HEK293 (cell line): ENCODE results near the gene PJA2.

Experiments
- CTCF ChIA-PET: fragments of 350-600 bp; formaldehyde crosslinking; extraction: SDS; loops from one replicate; lab custom pipeline; 2021; ENCODE audit warnings: antibody characterized with exemption; lab: Yijun Ruan, JAX
- POLR2A ChIA-PET: fragments of 300-600 bp; formaldehyde crosslinking; extraction: SDS; loops from one replicate; lab custom pipeline; 2020; ENCODE audit warnings: antibody characterized with exemption, inconsistent platforms; lab: Yijun Ruan, JAX
- H3K27ac ChIP-seq: fragments of 200-500 bp; sonication (Bioruptor generic); 2 replicates; pipeline ENCODE4 v1.5.1; 2014; ENCODE audit warnings: low read depth, low read length, control low read depth, inconsistent platforms; ENCODE audit errors: extremely low read depth
- H3K36me3 ChIP-seq, 2 experiments: fragments of 200-500 bp in 1 of 2; sonication (Bioruptor generic) in 1 of 2; 1 replicate in 1 of 2; 2 replicates in 1 of 2; pipeline ENCODE4 v1.5.1; 2014 to 2017; ENCODE audit warnings: inconsistent platforms in 2 of 2, low read length in 2 of 2; ENCODE audit not compliant: control insufficient read depth in 2 of 2, insufficient read depth in 1 of 2
- H3K4me1 ChIP-seq: fragments of 200-500 bp; sonication (Bioruptor generic); 2 replicates; pipeline ENCODE4 v1.5.1; 2014; ENCODE audit warnings: mild to moderate bottlenecking, low read length, inconsistent platforms; ENCODE audit not compliant: control insufficient read depth, insufficient read depth
- H3K4me3 ChIP-seq: 2 replicates; pipeline ENCODE4 v1.5.1; 2011; ENCODE audit warnings: low read depth, mild to moderate bottlenecking, control low read depth, low read length, moderate library complexity
- H3K9me3 ChIP-seq: fragments of 200-500 bp; sonication (Bioruptor generic); 2 replicates; pipeline ENCODE4 v1.5.1; 2014; ENCODE audit warnings: low read depth, low read length, inconsistent platforms; ENCODE audit not compliant: control insufficient read depth, insufficient read depth
- OVOL3 ChIP-seq: fragments of 450-650 bp; formaldehyde crosslinking; IDR thresholded peaks from 2 replicates; pipeline ENCODE4 v1.5.1; 2016; ENCODE audit warnings: missing biosample characterization, missing genetic modification characterization
- SCRT2 ChIP-seq: fragments of 450-650 bp; formaldehyde crosslinking; IDR thresholded peaks from 2 replicates; pipeline ENCODE4 v1.5.1; 2016; ENCODE audit warnings: missing biosample characterization, missing genetic modification characterization
- ZFP69B ChIP-seq: fragments of 450-650 bp; formaldehyde crosslinking; IDR thresholded peaks from 2 replicates; pipeline ENCODE4 v1.5.1; 2016; ENCODE audit warnings: missing biosample characterization, missing genetic modification characterization
- ZNF132 ChIP-seq: fragments of 450-650 bp; formaldehyde crosslinking; IDR thresholded peaks from 2 replicates; pipeline ENCODE4 v1.5.1; 2017; ENCODE audit warnings: missing biosample characterization, missing genetic modification characterization, borderline replicate concordance
- ZNF324 ChIP-seq: fragments of 450-650 bp; formaldehyde crosslinking; IDR thresholded peaks from 2 replicates; pipeline ENCODE4 v1.5.1; 2016; ENCODE audit warnings: missing biosample characterization, missing genetic modification characterization
- ZNF433 ChIP-seq: fragments of 450-650 bp; formaldehyde crosslinking; IDR thresholded peaks from 2 replicates; pipeline ENCODE4 v1.5.1; 2016; ENCODE audit warnings: missing biosample characterization, missing genetic modification characterization, low read depth
- ZNF529 ChIP-seq: fragments of 450-650 bp; formaldehyde crosslinking; IDR thresholded peaks from 2 replicates; pipeline ENCODE4 v1.5.1; 2017; ENCODE audit warnings: missing genetic modification characterization, missing biosample characterization; ENCODE audit not compliant: insufficient replicate concordance
- ZNF785 ChIP-seq: fragments of 450-650 bp; formaldehyde crosslinking; IDR thresholded peaks from 2 replicates; pipeline ENCODE4 v1.5.1; 2016; ENCODE audit warnings: missing biosample characterization, missing genetic modification characterization
- TF ChIP-seq, protein P1 (sequence below): fragments of 450-650 bp; formaldehyde crosslinking; IDR thresholded peaks from 2 replicates; pipeline ENCODE4 v1.5.1; 2016; ENCODE audit warnings: missing biosample characterization, missing genetic modification characterization
- TF ChIP-seq, protein P2 (sequence below): fragments of 450-650 bp; formaldehyde crosslinking; IDR thresholded peaks from 2 replicates; pipeline ENCODE4 v1.5.1; 2016; ENCODE audit warnings: missing biosample characterization, missing genetic modification characterization, borderline replicate concordance
- TF ChIP-seq, protein P3 (sequence below): fragments of 450-650 bp; formaldehyde crosslinking; IDR thresholded peaks from 2 replicates; pipeline ENCODE4 v1.5.1; 2016; ENCODE audit warnings: missing biosample characterization, missing genetic modification characterization

The PJA2 gene

DNA sequence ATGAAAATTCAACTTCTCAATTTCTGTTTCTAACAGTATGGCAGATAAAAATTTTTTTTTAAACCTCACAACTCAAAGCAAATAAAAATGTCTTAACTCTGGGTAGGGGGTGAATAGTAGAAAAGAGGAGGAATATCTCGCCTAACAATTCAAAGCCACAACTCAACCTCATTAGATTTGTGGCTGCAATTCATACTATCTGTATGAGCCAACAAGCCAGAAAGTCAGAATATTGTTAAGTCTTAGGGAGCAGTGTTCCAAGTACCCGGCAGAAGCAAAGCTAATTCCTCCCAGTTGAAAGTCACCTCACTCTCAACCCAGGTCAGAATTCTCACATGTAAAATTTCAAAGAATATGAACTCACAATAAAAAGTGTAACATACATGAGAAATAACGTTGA, 15.0 kb downstream of the PJA2 start:
- ChIA-PET POLR2A (interaction anchor here (1.0 kb wide), 1 partner anchor 16 kb away, joined by 3 read pairs; no protein-coding TSS in a partner anchor), CTCF (no interaction called here)
- peaks cover 7% of the 10 kb centered on the region; the same call in 1 of the 2 replicates for H3K4me1 ChIP-seq
- no peaks in the 10 kb centered on the region for H3K36me3 ChIP-seq
- H3K9me3 ChIP-seq, result no peaks in the 10 kb centered on the region
- TF ChIP-seq, protein P1, sequence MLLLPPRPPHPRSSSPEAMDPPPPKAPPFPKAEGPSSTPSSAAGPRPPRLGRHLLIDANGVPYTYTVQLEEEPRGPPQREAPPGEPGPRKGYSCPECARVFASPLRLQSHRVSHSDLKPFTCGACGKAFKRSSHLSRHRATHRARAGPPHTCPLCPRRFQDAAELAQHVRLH (tag by site-specific recombination), result no peak
- TF ChIP-seq, protein P2, sequence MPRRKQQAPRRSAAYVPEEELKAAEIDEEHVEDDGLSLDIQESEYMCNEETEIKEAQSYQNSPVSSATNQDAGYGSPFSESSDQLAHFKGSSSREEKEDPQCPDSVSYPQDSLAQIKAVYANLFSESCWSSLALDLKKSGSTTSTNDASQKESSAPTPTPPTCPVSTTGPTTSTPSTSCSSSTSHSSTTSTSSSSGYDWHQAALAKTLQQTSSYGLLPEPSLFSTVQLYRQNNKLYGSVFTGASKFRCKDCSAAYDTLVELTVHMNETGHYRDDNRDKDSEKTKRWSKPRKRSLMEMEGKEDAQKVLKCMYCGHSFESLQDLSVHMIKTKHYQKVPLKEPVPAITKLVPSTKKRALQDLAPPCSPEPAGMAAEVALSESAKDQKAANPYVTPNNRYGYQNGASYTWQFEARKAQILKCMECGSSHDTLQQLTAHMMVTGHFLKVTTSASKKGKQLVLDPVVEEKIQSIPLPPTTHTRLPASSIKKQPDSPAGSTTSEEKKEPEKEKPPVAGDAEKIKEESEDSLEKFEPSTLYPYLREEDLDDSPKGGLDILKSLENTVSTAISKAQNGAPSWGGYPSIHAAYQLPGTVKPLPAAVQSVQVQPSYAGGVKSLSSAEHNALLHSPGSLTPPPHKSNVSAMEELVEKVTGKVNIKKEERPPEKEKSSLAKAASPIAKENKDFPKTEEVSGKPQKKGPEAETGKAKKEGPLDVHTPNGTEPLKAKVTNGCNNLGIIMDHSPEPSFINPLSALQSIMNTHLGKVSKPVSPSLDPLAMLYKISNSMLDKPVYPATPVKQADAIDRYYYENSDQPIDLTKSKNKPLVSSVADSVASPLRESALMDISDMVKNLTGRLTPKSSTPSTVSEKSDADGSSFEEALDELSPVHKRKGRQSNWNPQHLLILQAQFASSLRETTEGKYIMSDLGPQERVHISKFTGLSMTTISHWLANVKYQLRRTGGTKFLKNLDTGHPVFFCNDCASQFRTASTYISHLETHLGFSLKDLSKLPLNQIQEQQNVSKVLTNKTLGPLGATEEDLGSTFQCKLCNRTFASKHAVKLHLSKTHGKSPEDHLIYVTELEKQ (tag by site-specific recombination), result no peak
- TF ChIP-seq ZNF433 (tag by site-specific recombination) (no peak), ZFP69B (tag by site-specific recombination) (no peak)
- TF ChIP-seq, protein P3, sequence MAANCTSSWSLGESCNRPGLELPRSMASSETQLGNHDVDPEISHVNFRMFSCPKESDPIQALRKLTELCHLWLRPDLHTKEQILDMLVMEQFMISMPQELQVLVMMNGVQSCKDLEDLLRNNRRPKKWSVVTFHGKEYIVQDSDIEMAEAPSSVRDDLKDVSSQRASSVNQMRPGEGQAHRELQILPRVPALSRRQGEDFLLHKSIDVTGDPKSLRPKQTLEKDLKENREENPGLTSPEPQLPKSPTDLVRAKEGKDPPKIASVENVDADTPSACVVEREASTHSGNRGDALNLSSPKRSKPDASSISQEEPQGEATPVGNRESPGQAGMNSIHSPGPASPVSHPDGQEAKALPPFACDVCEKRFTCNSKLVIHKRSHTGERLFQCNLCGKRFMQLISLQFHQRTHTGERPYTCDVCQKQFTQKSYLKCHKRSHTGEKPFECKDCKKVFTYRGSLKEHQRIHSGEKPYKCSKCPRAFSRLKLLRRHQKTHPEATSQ, result no peak
- H3K27ac ChIP-seq, result no peak overlapping the region
- no peak overlapping the region for H3K4me3 ChIP-seq

GRCh38 chr5:109390188-109390587, 19.6 kb downstream of the PJA2 start:
- no peaks in the 10 kb centered on the region for H3K36me3 ChIP-seq
- H3K27ac ChIP-seq, result no peak overlapping the region
- no peaks in the 10 kb centered on the region for H3K9me3 ChIP-seq
- CTCF ChIA-PET, result no interaction called here
- no peak overlapping the region for H3K4me3 ChIP-seq
- POLR2A ChIA-PET, result no interaction called here
- H3K4me1 ChIP-seq, result no peaks in the 10 kb centered on the region
- TF ChIP-seq ZNF529 (no peak), OVOL3 (tag by site-specific recombination) (no peak)
- TF ChIP-seq, all 188 proteins: peak for 0

- POLR2A ChIA-PET, result no interaction called here
Observed at GRCh38 chr5:109388407-109388806, 21.4 kb downstream of the PJA2 start.

DNA sequence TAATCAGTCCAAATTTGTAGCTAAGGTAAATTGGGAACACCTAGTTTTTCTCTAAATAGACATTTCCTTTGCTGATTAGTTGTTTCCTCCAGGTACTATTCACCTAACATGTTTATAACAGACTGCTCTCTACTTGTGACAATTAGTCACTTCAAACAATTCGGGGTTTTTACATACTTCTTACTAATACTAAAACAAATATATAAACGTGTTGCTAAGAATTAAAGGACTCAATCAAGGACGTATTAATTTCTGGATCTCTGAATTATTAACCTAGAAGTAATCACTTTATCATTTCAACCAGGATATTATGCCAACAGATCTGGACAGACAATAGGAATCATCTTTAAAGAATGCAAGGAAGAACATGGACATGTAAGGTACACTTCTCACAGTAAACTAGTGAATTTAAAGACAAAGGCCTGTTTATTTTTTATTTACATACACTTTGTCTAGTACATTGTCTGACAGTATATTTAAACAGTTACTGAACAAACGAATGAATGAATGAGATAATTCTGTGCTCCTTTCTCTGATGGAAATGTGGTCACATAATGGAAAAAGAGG, 22.3 kb downstream of the PJA2 start:
- CTCF ChIA-PET, result interaction anchor here (0.6 kb wide), 1 partner anchor 12 kb away, joined by 4 read pairs; no protein-coding TSS in a partner anchor

More at GRCh38 chr5:109388407-109388806, 21.4 kb downstream of the PJA2 start:
- Histone ChIP-seq H3K9me3 (no peaks in the 10 kb centered on the region), H3K27ac (no peak overlapping the region), H3K4me3 (no peak overlapping the region), H3K36me3 (peaks cover 0 to 2% of the 10 kb centered on the region in 2 experiments; a peak in 1 of 3 replicates), H3K4me1 (no peaks in the 10 kb centered on the region)
- TF ChIP-seq ZNF324, result no peak
- peak; percentile 42; the same call in 1 of the 2 replicates for TF ChIP-seq SCRT2
- TF ChIP-seq ZNF132 (tag by site-specific recombination), result no peak
- CTCF ChIA-PET, result no interaction called here

More for the DNA sequence above, 22.3 kb downstream of the PJA2 start:
- peaks cover 2 to 9% of the 10 kb centered on the region in 2 experiments; a peak in 2 of 3 replicates for H3K36me3 ChIP-seq
- TF ChIP-seq ZNF785 (tag by site-specific recombination), result no peak
- TF ChIP-seq, all 188 proteins: peak for 0
- Histone ChIP-seq H3K4me3 (no peak overlapping the region), H3K4me1 (no peaks in the 10 kb centered on the region), H3K9me3 (no peaks in the 10 kb centered on the region), H3K27ac (no peak overlapping the region)
- POLR2A ChIA-PET, result no interaction called here
